NCI-H2081 treated with DMSO at 0.1 percent for 48 hours (cell line): ENCODE results near the gene SAMD3.
"Not testable (repeated sequence)": the region's sequence is repeated elsewhere in the genome, so short reads cannot be mapped to it uniquely, and the experiment has no call there.

ENCODE experiments used
- DNase-seq: peaks from one replicate; lab custom pipeline; 2025; lab: John Stamatoyannopoulos, UW

Gene SAMD3

DNA sequence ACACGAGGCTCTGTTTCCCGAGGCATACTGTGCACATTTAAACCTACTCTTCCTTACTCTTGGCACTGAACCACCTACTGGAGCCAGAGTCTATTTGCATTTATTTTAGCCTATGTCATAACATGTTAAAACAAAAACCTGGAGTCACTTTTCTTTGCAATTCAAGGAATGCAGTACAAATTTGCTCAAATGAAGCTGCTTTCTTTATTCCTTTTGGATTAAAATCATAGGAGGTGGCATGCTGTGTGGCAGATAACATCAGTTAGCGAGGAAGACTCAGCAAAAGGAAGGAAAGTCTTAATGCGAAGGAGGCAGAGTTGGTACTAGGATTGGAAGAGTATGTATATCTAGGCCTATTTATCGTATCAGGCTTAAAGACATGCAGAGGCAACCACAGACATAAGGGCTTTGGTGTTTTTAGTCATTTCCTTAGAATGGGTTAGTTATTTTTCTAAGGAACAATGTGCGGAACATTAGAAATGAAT, 92.9 kb downstream of the SAMD3 start:
- no peak for DNase-seq

DNA sequence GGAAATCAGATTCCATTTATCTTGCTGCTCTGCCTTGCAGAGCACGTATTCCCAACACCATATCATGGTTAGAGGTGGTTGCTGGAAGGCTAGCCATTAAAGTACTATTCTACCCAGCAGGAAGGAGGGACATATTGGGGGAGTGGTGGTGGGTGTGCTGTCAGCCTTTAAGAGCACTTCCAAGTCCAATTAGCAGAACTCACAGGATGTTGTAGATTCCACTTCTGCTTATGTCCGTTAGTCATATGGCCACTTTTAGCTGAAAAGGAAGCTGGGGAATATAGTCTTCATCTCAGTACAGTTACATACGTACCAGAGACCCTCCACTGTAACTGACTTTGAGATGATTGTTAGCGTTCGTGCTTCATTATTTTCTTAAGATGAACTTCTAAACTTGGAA, 94.4 kb downstream of the SAMD3 start:
- no peak for DNase-seq

DNA sequence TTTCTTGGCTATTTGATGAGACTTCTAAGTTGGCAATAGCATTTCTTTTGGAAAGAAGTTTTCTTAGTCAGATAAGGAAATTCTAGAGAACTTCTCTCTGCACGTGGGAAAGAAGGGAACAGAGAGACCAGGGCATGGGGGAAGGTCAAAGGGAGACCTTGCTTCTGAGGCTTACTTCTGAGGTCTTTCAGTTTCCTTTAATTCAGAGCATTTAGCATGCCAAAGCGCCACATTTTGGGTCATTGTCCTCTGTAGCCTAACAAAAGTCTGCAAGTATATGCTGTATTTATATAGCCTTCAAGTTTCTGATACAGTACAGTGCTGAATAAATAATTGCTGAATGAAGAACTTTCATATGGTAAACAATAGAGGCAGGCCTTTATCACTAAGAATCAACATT, 95.6 kb downstream of the SAMD3 start:
- no peak for DNase-seq

DNA sequence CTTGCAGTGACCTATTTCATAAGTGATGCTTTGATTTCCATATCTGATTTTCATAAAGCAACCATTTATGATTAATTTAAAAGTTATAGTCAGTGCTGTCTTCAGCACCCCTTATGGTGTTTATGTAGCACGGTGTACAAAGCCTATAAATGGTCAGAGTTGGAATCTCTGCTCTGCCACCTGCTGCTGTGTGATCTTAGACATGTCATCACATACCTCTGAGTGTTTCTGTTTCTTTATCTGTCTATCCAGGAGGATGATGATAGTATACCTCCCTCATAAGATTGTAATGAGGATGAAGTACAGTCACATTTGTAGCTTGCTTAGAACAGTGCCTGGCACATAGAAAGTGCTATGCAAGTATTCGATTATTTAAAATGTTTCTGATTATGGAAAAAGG, 100.5 kb downstream of the SAMD3 start:
- DNase-seq: no peak

DNA sequence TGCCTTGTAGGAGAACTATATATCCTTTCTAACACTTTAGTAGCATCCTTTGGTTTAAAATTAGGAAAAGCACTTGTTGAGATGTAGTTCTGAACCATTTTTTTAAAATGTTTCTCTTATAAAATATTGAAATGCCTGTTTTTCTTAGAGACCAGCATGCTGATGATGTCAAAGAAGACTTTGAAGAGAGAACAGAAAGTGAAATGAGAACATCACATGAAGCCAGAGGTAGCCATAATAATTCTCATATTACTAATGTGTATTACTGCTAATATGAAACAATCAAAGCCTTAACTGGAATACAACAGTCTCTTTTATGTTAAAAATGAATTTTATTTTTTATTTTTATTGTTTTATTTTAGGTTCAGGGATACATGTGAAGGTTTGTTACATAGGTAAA, 102.0 kb downstream of the SAMD3 start:
- no peak for DNase-seq

DNA sequence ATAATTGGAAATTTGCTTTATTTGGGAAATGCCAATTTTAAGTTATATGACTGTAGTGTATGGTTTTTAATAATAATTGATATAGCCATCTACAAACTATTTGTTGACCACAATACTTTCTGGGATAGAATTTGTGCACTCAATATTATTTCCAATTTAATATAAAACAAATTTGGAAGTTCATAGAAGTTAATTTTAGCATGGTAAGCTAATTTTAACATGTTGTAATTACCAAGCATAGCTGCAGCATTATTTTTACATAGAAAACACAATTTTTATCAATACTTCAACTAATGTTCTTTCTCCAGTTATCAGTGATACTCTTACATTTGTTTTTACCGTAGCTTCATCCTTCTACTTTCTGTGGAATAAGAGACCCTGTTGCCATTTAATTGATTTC, 103.5 kb downstream of the SAMD3 start:
- no peak for DNase-seq

DNA sequence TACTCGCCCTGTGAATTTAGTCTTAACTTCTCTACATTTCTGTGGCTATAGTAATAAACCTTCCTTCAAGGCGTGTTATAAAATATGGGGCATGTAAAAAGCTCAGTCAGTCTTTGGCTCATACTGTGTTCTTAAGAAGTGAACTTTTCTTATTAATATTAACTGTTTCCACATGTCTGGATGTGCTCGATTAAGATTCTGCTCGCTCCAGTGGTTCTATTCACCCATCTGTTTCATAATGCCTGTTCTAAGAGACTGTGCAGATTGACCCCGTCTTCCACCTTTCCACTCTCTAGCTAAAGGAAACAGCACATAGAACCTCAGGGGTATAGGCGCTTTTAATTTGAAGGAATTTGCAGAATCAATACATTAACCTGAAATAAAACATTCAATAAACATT, 104.5 kb downstream of the SAMD3 start:
- no peak for DNase-seq

DNA sequence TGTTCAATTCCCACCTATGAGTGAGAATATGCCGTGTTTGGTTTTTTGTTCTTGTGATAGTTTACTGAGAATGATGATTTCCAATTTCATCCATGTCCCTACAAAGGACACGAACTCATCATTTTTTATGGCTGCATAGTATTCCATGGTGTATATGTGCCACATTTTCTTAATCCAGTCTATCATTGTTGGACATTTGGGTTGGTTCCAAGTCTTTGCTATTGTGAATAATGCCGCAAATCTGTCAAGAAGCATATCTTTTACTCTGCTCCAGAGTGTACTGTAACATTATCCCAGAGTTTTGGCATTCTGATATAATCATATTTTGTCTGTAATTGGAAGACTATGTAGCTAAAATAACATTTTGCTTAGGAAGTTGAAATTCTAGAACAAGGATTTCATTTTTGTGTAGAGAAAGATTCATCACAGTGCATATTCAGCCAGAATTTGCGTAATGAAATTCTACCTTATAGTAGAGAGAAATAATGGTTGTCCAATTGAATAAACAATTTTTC, 105.5 kb downstream of the SAMD3 start:
- not testable (repeated sequence) for DNase-seq

DNA sequence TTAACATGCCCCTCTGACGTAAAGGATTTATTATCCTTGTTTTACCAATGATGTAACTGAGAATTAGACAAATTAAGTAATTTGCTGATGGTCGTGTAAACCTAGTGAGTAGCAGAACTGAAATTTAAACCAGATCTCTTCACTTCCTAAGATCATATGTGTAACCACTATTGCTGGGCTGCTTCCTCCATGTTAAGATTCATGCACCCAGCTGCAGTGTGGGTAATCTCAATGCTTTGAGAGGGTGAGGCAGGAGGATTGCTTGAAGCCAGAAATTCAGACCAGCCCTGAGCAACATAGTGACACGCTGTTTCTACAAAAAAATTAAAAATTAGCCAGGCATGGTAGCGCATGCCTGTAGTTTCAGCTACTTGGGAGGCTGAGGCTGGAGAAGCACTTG, 106.5 kb downstream of the SAMD3 start:
- no peak for DNase-seq

DNA sequence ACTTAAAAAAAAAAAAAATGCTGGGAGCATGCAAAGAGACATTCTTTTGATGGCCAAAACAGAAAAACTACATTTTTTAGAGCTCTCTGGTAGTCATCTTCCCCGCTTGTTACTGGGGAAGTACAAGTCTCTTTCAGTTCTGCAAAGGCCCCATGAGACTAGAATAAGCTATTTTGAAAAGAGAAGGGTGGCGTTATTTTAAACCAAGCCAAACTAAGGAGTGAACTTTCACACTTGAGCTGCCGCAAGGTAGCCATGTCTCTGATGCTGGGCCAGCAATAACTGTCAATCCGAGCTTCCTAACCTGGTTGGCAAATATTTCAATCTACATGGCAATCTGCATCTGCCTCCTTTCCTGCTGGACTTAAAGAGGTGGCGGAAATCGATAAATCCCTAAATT, 107.7 kb downstream of the SAMD3 start:
- DNase-seq: no peak

DNA sequence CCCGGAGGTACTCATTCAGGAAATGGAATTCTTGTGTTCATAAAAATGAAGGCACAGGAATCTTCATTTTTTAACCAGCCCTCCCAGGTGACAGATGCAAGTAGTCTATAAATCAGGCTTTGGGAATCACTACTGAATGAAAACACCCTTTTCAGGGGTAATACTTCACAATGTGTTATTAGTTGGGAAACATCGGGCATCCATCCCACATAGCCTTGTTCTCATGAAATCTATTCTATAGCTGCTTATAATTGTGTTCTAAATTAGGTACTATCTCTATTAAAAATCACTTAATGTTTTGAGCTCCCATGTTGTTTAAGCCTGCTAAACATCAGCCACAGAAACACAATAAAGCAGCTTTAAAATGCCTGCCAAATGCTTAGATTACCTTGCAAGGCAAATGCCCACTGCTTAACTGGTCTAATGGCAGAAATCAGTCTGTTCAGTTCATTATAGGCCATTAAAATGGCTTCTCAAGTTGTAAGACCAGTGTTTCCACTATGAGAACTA, 109.5 kb downstream of the SAMD3 start:
- DNase-seq: no peak

DNA sequence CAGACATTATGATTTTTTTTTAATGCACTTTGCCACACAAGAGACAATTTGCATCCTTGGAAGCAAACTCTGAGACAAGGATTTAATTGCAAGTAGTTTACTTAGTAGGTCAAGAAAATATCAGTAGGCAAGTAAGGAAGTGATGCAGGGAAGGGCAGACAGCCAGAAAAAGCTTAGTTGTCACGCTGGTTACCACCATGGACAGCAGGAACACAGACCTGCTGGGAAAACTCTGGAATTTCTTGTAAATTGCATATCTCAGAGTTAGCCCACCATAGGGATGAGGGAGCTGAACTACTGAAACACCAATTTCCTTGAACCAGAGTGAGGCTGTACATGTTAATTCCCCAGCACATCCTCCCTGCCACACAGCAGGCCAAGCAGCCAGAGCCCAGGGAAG, 111.7 kb downstream of the SAMD3 start:
- DNase-seq: no peak

DNA sequence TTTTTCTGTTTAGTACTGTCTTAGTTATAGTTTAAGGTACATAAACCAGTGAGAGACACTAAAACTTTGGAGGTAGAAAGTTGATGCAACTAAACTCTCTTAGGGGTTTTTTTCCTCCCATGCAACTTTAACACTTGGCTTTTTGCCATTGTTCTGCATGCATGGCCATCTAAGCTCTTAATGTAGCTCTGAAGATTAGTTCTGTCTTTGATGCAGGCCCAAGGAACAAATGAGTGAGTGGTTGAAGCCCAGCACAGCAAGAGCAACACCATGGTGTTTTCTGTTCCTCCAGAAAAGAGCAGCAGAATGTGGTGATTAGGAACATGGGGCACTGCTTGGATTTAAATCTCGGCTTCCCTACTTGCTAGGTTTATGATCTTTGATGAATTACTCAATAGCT, 115.0 kb downstream of the SAMD3 start:
- no peak for DNase-seq

DNA sequence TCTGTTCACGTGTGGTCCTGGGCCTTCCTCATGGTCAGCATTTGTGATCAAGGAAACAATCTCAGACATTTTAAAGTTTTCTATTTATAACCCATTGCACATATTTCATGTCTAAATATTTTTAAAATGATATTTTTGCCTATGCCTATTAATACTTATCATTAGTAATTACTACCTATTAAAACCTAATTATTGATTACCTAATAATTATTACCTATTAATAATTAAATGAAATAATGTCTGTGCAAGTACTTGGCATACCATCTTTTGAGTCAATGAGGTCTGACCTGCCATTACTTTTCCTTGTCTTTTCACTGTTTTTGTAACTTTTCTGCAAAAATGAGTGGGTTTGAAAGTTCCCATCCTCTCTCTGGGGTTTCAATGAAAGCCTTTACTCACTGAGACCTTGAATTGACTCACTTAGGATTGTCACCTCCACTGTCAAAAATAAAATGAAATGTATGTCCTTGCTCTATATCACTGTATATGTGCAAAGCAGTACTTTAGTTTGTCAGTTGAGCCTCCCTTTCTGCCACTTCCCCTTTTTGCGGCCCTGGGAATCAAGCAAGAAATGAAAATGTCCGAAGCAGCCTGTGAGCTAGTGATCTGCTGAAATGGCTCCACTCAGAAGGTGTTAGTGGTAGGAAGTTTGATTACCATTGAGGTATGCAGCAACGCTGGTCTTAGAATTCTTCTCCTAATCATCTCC, 116.6 kb downstream of the SAMD3 start:
- no peak for DNase-seq

DNA sequence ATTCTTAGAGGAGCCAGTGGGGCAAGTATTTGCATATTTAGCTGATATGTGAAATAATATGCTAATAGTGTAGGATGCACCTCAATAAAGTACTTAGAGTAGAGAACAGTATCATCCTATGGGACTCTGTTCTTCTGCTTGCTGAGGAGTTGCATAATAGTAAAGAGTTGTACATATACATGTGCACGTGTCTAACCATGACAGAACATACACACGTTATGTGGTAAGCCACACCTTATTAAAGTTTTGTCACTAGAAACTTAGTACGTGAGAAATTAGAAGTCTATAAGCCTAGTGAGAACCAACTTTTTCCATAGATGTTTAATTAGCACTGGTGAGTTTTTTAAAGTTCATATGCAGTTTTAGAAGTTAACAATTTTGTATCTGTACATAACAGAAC, 123.6 kb downstream of the SAMD3 start:
- no peak for DNase-seq

DNA sequence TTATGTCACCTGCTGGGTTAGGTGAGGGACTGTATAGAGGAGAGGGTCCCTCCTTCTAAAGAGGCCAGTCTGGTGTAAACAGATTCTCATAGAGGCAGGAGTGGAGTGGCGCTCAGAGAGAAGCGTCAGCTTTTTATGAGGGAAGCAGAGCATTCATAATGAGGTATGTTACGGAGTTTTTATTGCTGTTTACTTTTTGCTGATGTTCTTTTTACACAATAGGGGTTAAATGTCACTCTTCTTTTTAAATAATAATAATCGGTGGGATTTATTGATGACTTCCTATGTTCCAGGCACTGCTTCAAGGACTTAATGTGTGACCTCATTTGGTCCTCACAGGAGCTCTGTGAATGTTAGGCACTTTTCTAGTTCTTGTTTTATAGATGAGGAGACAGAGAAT, 124.4 kb downstream of the SAMD3 start:
- DNase-seq: no peak
